Stimulated activated effector memory CD8-positive, alpha-beta T cell treated with anti-CD3 and anti-CD28 coated beads, Interleukin-12 subunit alpha, Interleukin-12 subunit beta, amount 100 ng/mL, for 72 hours (primary cell): ENCODE results near the gene EML1.

Source experiments
- ATAC-seq: fragments of 150-1000 bp; cut with Tn5 transposase; 2 replicates; pipeline ENCODE4 v1.10.0; 2021
- DNase-seq, 2 donors: peaks; one replicate each; pipeline ENCODE4 v3.0.0; 2021 to 2022; ENCODE audit warnings: low spot score in 2 of 2
- H3K27ac Mint-ChIP-seq: one replicate; pipeline ENCODE4 v1.8.0; 2022; ENCODE audit warnings: mild to moderate bottlenecking, mixed read lengths
- H3K36me3 Mint-ChIP-seq: one replicate; pipeline ENCODE4 v1.8.0; 2022; ENCODE audit warnings: mild to moderate bottlenecking, mixed read lengths
- H3K4me1 Mint-ChIP-seq: one replicate; pipeline ENCODE4 v1.8.0; 2022; ENCODE audit warnings: mixed read lengths
- H3K4me3 Mint-ChIP-seq: one replicate; pipeline ENCODE4 v1.8.0; 2022; ENCODE audit warnings: mild to moderate bottlenecking, mixed read lengths
- H3K9me3 Mint-ChIP-seq: one replicate; pipeline ENCODE4 v1.8.0; 2022; ENCODE audit warnings: mixed read lengths

EML1 gene

GRCh38 chr14:99921425-99921824, 128.2 kb downstream of the EML1 start:
- H3K36me3 Mint-ChIP-seq, result no peaks in the 10 kb centered on the region
- DNase-seq (no peak), ATAC-seq (no peak)
- no peaks in the 10 kb centered on the region for H3K4me1 Mint-ChIP-seq
- no peak overlapping the region for H3K4me3 Mint-ChIP-seq
- no peak overlapping the region for H3K27ac Mint-ChIP-seq
- no peaks in the 10 kb centered on the region for H3K9me3 Mint-ChIP-seq

- no peak for DNase-seq
- ATAC-seq, result no peak
- Mint-ChIP-seq H3K4me1 (no peaks in the 10 kb centered on the region), H3K27ac (no peak overlapping the region), H3K4me3 (no peak overlapping the region), H3K36me3 (peaks cover 7% of the 10 kb centered on the region), H3K9me3 (peaks cover 5% of the 10 kb centered on the region)
Measured at GRCh38 chr14:99924379-99924778, 131.2 kb downstream of the EML1 start.

- H3K4me3 Mint-ChIP-seq, result no peak overlapping the region
- peaks cover 5% of the 10 kb centered on the region for H3K9me3 Mint-ChIP-seq
- no peak overlapping the region for H3K27ac Mint-ChIP-seq
- ATAC-seq (no peak), DNase-seq (no peak)
- peaks cover 7% of the 10 kb centered on the region for H3K36me3 Mint-ChIP-seq
- no peaks in the 10 kb centered on the region for H3K4me1 Mint-ChIP-seq
Measured at GRCh38 chr14:99925471-99925870, 132.3 kb downstream of the EML1 start.

GRCh38 chr14:99928963-99929362, 135.8 kb downstream of the EML1 start:
- peaks cover 5% of the 10 kb centered on the region for H3K9me3 Mint-ChIP-seq
- peaks cover 7% of the 10 kb centered on the region for H3K36me3 Mint-ChIP-seq
- ATAC-seq (no peak), DNase-seq (no peak)
- H3K27ac Mint-ChIP-seq, result peak overlapping the region; percentile 12
- H3K4me3 Mint-ChIP-seq, result no peak overlapping the region
- peaks cover 7% of the 10 kb centered on the region for H3K4me1 Mint-ChIP-seq

GRCh38 chr14:99929601-99930000, 136.4 kb downstream of the EML1 start:
- DNase-seq (no peak), ATAC-seq (no peak)
- H3K4me3 Mint-ChIP-seq, result no peak overlapping the region
- peaks cover 7% of the 10 kb centered on the region for H3K4me1 Mint-ChIP-seq
- H3K27ac Mint-ChIP-seq, result peak overlapping the region; percentile 12
- peaks cover 5% of the 10 kb centered on the region for H3K9me3 Mint-ChIP-seq
- peaks cover 7% of the 10 kb centered on the region for H3K36me3 Mint-ChIP-seq

GRCh38 chr14:99930420-99931274, 137.4 kb downstream of the EML1 start:
- peaks cover 7% of the 10 kb centered on the region for H3K36me3 Mint-ChIP-seq
- peaks cover 5% of the 10 kb centered on the region for H3K9me3 Mint-ChIP-seq
- H3K27ac Mint-ChIP-seq, result peak overlapping the region; percentile 18
- peaks cover 7% of the 10 kb centered on the region for H3K4me1 Mint-ChIP-seq
- peak in 1 of 2 donors; percentile 72 for DNase-seq
- peak; percentile 92 for ATAC-seq
- no peak overlapping the region for H3K4me3 Mint-ChIP-seq

DNA sequence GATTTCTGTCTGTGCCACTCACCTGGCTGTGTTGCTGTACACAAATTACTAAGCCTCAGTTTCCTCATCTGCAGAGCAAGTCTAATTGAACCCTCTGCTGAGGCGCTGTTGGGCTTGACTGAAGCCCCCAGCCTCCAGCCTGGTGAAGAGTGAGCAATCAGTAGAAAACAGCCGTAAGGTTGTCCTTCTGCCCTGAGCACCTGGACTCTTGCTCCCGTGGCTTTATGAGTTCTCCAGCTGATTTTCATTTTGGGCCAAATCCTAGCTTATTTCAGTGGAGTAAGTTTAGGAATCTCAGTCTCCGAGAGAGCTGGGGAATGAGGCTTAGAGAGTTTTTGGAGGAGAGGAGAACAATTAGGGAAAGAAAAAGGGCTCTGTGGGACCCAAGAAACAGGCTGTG, 138.1 kb downstream of the EML1 start:
- DNase-seq (no peak), ATAC-seq (no peak)
- Mint-ChIP-seq H3K27ac (peak overlapping the region; percentile 18), H3K4me1 (peaks cover 7% of the 10 kb centered on the region), H3K36me3 (peaks cover 7% of the 10 kb centered on the region), H3K4me3 (no peak overlapping the region), H3K9me3 (peaks cover 5% of the 10 kb centered on the region)

- ATAC-seq (no peak), DNase-seq (no peak)
- Mint-ChIP-seq H3K4me1 (peaks cover 2% of the 10 kb centered on the region), H3K4me3 (no peak overlapping the region), H3K27ac (no peak overlapping the region), H3K9me3 (no peaks in the 10 kb centered on the region), H3K36me3 (no peaks in the 10 kb centered on the region)
Measured at GRCh38 chr14:99936056-99936455, 142.8 kb downstream of the EML1 start.

DNA sequence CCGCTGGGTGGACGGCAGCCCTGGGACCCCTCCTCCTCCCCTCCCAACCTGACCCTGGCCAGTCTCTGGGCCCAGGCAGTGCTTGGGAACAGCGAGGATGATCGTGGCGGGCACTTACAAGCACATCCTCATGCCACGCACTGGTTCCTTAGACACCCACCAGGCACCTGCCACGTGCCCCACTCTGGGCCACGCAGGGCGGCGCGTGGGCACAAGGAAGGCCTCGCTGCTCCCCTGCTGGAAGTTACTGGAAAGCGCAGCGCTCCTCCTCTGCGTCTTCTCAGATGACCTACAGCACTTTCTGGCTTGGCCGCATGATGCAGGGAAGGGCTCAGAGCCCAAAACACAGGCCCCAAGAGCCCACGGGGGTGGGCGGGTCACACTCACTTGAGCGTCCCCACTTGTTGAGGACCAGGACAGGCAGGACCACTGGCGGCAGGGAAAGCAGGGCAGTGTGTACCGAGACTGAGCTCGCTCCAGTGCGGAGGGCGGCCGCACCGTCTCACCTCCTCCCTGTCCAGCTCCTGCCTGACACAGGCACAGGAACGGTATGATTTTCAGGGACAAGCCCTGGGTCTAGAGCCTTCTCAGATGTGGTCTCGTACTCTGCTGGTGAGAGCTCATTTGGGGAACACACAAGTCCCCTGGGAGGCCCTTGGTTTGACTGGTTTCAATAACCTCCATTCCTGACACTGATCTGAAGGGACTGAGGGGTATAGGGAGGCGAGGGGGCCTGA, 143.7 kb downstream of the EML1 start:
- peak; percentile 17 for ATAC-seq
- H3K4me3 Mint-ChIP-seq, result no peak overlapping the region
- no peaks in the 10 kb centered on the region for H3K4me1 Mint-ChIP-seq
- no peaks in the 10 kb centered on the region for H3K9me3 Mint-ChIP-seq
- DNase-seq, result no peak
- no peak overlapping the region for H3K27ac Mint-ChIP-seq
- no peaks in the 10 kb centered on the region for H3K36me3 Mint-ChIP-seq

- H3K4me3 Mint-ChIP-seq, result no peak overlapping the region
- DNase-seq (no peak), ATAC-seq (no peak)
- H3K36me3 Mint-ChIP-seq, result no peaks in the 10 kb centered on the region
- no peaks in the 10 kb centered on the region for H3K4me1 Mint-ChIP-seq
- H3K27ac Mint-ChIP-seq, result no peak overlapping the region
- H3K9me3 Mint-ChIP-seq, result no peaks in the 10 kb centered on the region
Measured at GRCh38 chr14:99937475-99938244, 144.4 kb downstream of the EML1 start.

DNA sequence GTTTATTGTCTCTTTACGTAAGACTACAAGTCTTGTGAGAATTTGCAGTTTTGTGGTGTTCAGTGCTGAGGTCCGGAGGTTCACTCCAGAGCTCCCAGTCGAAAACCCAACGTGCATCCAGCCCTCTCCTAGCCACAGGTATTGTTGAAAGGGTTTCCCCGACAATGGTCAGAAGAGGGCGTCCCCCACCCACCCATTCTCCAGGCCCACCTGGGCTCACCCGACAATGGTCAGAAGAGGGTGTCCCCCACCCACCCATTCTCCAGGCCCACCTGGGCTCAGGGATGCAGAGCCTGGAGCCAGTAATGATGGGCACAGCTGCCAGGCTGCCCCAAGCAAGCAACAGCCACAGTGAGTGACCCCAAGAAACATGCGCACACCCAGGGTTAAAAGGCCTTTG, 145.2 kb downstream of the EML1 start:
- no peak overlapping the region for H3K4me3 Mint-ChIP-seq

GRCh38 chr14:99938896-99939295, 145.7 kb downstream of the EML1 start:
- Mint-ChIP-seq H3K27ac (no peak overlapping the region), H3K36me3 (no peaks in the 10 kb centered on the region), H3K9me3 (no peaks in the 10 kb centered on the region), H3K4me3 (no peak overlapping the region), H3K4me1 (peaks cover 5% of the 10 kb centered on the region)
- no peak for ATAC-seq
- DNase-seq, result no peak

More for the DNA sequence above, 145.2 kb downstream of the EML1 start:
- DNase-seq, result no peak
- Mint-ChIP-seq H3K27ac (no peak overlapping the region), H3K4me1 (peaks cover 3% of the 10 kb centered on the region), H3K9me3 (no peaks in the 10 kb centered on the region), H3K36me3 (no peaks in the 10 kb centered on the region)
- ATAC-seq, result no peak

- Mint-ChIP-seq H3K9me3 (no peaks in the 10 kb centered on the region), H3K4me1 (peaks cover 5% of the 10 kb centered on the region), H3K36me3 (no peaks in the 10 kb centered on the region), H3K27ac (no peak overlapping the region), H3K4me3 (no peak overlapping the region)
- ATAC-seq (no peak), DNase-seq (no peak)
Measured at GRCh38 chr14:99939421-99939820, 146.2 kb downstream of the EML1 start.

GRCh38 chr14:99940064-99940463, 146.9 kb downstream of the EML1 start:
- ATAC-seq (no peak), DNase-seq (no peak)
- no peak overlapping the region for H3K4me3 Mint-ChIP-seq
- H3K36me3 Mint-ChIP-seq, result no peaks in the 10 kb centered on the region
- peaks cover 5% of the 10 kb centered on the region for H3K4me1 Mint-ChIP-seq
- no peak overlapping the region for H3K27ac Mint-ChIP-seq
- H3K9me3 Mint-ChIP-seq, result no peaks in the 10 kb centered on the region

GRCh38 chr14:99941211-99941610, 148.0 kb downstream of the EML1 start:
- DNase-seq (no peak), ATAC-seq (no peak)
- Mint-ChIP-seq H3K27ac (no peak overlapping the region), H3K4me3 (no peak overlapping the region), H3K4me1 (peaks cover 5% of the 10 kb centered on the region), H3K9me3 (no peaks in the 10 kb centered on the region), H3K36me3 (no peaks in the 10 kb centered on the region)
